Measurements from ENCODE around the gene RCE1.

DNA sequence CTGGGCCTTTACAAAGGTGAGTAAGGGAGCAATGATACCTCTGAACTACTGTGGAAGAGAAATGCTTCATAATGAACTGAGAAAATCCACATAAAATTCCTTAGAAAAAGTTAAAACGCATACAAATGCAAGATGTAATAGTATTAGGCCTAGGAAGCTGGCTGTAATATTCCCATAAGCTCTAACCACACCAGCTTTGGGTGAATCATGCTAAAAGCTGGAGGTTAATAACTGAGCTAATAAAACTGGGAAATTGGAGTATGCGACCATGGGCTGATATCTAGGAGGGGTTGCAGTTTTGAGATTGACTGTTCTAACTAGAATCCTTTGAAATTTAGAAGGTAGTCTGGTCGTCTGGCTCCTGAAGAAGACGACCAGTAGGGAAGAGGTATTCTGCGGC is 28.6 kb upstream of the RCE1 start:
- TF ChIP-seq POLR2AphosphoS5 (IDR thresholded peaks at IDR 0.05) (no peak), POLR2A (IDR thresholded peaks at IDR 0.05) (no peak)
- TF ChIP-seq, protein P1, sequence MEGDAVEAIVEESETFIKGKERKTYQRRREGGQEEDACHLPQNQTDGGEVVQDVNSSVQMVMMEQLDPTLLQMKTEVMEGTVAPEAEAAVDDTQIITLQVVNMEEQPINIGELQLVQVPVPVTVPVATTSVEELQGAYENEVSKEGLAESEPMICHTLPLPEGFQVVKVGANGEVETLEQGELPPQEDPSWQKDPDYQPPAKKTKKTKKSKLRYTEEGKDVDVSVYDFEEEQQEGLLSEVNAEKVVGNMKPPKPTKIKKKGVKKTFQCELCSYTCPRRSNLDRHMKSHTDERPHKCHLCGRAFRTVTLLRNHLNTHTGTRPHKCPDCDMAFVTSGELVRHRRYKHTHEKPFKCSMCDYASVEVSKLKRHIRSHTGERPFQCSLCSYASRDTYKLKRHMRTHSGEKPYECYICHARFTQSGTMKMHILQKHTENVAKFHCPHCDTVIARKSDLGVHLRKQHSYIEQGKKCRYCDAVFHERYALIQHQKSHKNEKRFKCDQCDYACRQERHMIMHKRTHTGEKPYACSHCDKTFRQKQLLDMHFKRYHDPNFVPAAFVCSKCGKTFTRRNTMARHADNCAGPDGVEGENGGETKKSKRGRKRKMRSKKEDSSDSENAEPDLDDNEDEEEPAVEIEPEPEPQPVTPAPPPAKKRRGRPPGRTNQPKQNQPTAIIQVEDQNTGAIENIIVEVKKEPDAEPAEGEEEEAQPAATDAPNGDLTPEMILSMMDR (IDR thresholded peaks at IDR 0.05) = no peak
